PC-3 (cell line): ENCODE data around the gene SLC17A1. TPM values are rescaled to one million over a fixed set of nuclear protein-coding genes. Genes with fewer than 3 reads are reported as not detected.

Experiments used
- ATAC-seq: fragments of 200-7000 bp; cut with Tn5 transposase; 2 replicates; pipeline ENCODE4 v1.9.1; 2020; ENCODE audit warnings: mild to moderate bottlenecking, moderate library complexity
- BruUV-seq: library from RNA; stranded (reverse); fragments of 400-500 nt; replicated peaks from 2 replicates; lab custom pipeline; 2021; lab: Mats Ljungman, UMichigan
- CTCF ChIA-PET: fragments of 300-600 bp; sonication (Branson Sonifier 250); formaldehyde crosslinking; loops from one replicate; lab custom pipeline; 2022; ENCODE audit warnings: antibody characterized with exemption; lab: Charles Lee
- POLR2A ChIA-PET: fragments of 300-600 bp; sonication (Branson Sonifier 250); formaldehyde crosslinking; loops from one replicate; lab custom pipeline; 2022; ENCODE audit warnings: antibody characterized with exemption; ENCODE audit not compliant: unreplicated experiment; lab: Charles Lee
- DNase-seq: peaks from one replicate; pipeline ENCODE4 v3.0.0-alpha.2; 2015
- H2AFZ ChIP-seq: fragments of 300-600 bp; sonication (generic); 2 replicates; pipeline ENCODE4 v1.6.0; 2016; ENCODE audit warnings: antibody characterized with exemption, low read length
- H3F3A ChIP-seq: fragments of 300-600 bp; sonication (generic); one replicate; pipeline ENCODE4 v1.6.0; 2017; ENCODE audit warnings: antibody characterized with exemption, low read length, control low read depth, mild to moderate bottlenecking; ENCODE audit not compliant: unreplicated experiment
- H3K27ac ChIP-seq: fragments of 300-600 bp; sonication (generic); 2 replicates; pipeline ENCODE4 v1.5.1; 2016; ENCODE audit warnings: mild to moderate bottlenecking, low read length
- H3K27me3 ChIP-seq: fragments of 300-600 bp; sonication (generic); 2 replicates; pipeline ENCODE4 v1.6.1; 2016; ENCODE audit warnings: low read length, mixed read lengths
- H3K36me3 ChIP-seq: fragments of 300-600 bp; sonication (generic); 2 replicates; pipeline ENCODE4 v1.6.1; 2016; ENCODE audit warnings: low read depth, mixed run types, low read length, mixed read lengths
- H3K4me1 ChIP-seq: fragments of 300-600 bp; sonication (generic); 2 replicates; pipeline ENCODE4 v1.5.1; 2016; ENCODE audit warnings: low read length; ENCODE audit not compliant: insufficient read depth
- H3K4me2 ChIP-seq: fragments of 300-600 bp; sonication (generic); 2 replicates; pipeline ENCODE4 v1.6.0; 2016; ENCODE audit warnings: low read length
- H3K4me3 ChIP-seq: fragments of 300-600 bp; sonication (generic); 2 replicates; pipeline ENCODE4 v1.5.1; 2016; ENCODE audit warnings: mild to moderate bottlenecking, low read length, mixed read lengths
- H3K79me2 ChIP-seq: fragments of 300-600 bp; sonication (generic); 2 replicates; pipeline ENCODE4 v1.6.1; 2017; ENCODE audit warnings: low read length, mixed read lengths
- H3K9ac ChIP-seq: fragments of 300-600 bp; sonication (generic); 2 replicates; pipeline ENCODE4 v1.6.0; 2016; ENCODE audit warnings: mild to moderate bottlenecking, low read length
- H3K9me2 ChIP-seq: fragments of 300-600 bp; sonication (generic); replicated peaks from 2 replicates; pipeline ENCODE4 v1.6.1; 2016; ENCODE audit warnings: mixed run types, low read length, mixed read lengths
- H3K9me3 ChIP-seq: fragments of 300-600 bp; sonication (generic); 2 replicates; pipeline ENCODE4 v1.6.1; 2016; ENCODE audit warnings: low read length, mixed read lengths
- H4K20me1 ChIP-seq: fragments of 300-600 bp; sonication (generic); 2 replicates; pipeline ENCODE4 v1.6.1; 2016; ENCODE audit warnings: low read length, mixed read lengths
- CTCF ChIP-seq: fragments of 300-600 bp; sonication (generic); conservative IDR thresholded peaks from 2 replicates; pipeline ENCODE4 v1.5.1; 2017; ENCODE audit warnings: antibody characterized with exemption, low read depth, mild to moderate bottlenecking, low read length
- EZH2 ChIP-seq: fragments of 300-600 bp; sonication (generic); IDR thresholded peaks from one replicate; pipeline ENCODE4 v1.6.1; 2017; ENCODE audit warnings: antibody characterized with exemption, mild to moderate bottlenecking, low read length; ENCODE audit not compliant: unreplicated experiment
- EZH2phosphoT487 ChIP-seq: fragments of 300-600 bp; sonication (generic); IDR thresholded peaks from 2 replicates; pipeline ENCODE4 v1.6.1; 2018; ENCODE audit warnings: mild to moderate bottlenecking, antibody characterized with exemption, low read length, borderline replicate concordance
- intact Hi-C: fragments of 100-400 bp; cut with micrococcal nuclease; formaldehyde crosslinking; loops from 2 replicates; pipeline ENCODE4 v1.9.0; 2023
- total RNA-seq: library from RNA; depleted of rRNA; stranded (reverse); fragments of >200 nt; gene quantifications from 2 replicates; pipeline ENCODE4 v1.2.3, GENCODE V29; 2014

SLC17A1 gene
- total RNA-seq, 1 experiment from 2014 or later = not detected

DNA sequence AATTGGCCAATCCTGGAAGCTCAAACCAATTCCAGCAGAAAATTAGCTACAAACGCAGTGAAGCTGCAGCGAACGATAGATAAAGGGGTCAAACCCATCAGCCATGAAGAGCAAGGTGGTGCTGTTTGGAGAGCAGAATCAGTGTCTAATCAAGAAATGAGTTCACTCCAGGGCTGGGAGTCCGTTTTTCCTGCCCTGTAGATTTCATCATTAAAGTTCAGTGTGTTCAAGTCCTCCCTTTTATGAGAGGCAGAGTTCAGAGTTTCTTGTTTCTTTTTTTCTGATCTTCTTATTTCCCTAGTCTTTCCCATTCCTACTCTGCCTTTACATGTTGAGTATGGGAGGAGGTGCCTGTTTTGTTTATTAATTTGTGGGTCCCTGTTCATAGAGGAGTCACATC, 30.4 kb downstream of the SLC17A1 start:
- no peak for TF ChIP-seq CTCF
- no peak for TF ChIP-seq EZH2
- no peak for TF ChIP-seq EZH2phosphoT487
- H3K79me2 ChIP-seq = no peaks in the 10 kb centered on the region
- BruUV-seq = no TSS peak
- DNase-seq = no peak
- H3K4me3 ChIP-seq = no peak overlapping the region
- H3F3A ChIP-seq = no peaks in the 10 kb centered on the region
- H3K9me2 ChIP-seq = no peaks in the 10 kb centered on the region
- no peaks in the 10 kb centered on the region for H3K36me3 ChIP-seq
- no peak for ATAC-seq
- no peaks in the 10 kb centered on the region for H4K20me1 ChIP-seq
- intact Hi-C loops = no loop called here
- no peak overlapping the region for H3K27ac ChIP-seq
- H2AFZ ChIP-seq = no peak overlapping the region
- H3K9me3 ChIP-seq = no peaks in the 10 kb centered on the region
- ChIA-PET POLR2A (no interaction called here), CTCF (no interaction called here)
- H3K4me1 ChIP-seq = no peaks in the 10 kb centered on the region
- H3K4me2 ChIP-seq = no peak overlapping the region
- peaks cover 47% of the 10 kb centered on the region for H3K27me3 ChIP-seq
- no peak overlapping the region for H3K9ac ChIP-seq

GRCh38 chr6:25794784-25795183, 37.1 kb downstream of the SLC17A1 start:
- H3K9ac ChIP-seq = no peak overlapping the region
- ATAC-seq = no peak
- intact Hi-C loops = no loop called here

More at GRCh38 chr6:25794784-25795183, 37.1 kb downstream of the SLC17A1 start:
- ChIA-PET POLR2A (no interaction called here), CTCF (no interaction called here)
- Histone ChIP-seq H3K4me3 (no peak overlapping the region), H3K27ac (no peak overlapping the region), H2AFZ (no peak overlapping the region), H3K9me2 (no peaks in the 10 kb centered on the region), H3F3A (no peaks in the 10 kb centered on the region), H3K36me3 (no peaks in the 10 kb centered on the region), H3K9me3 (no peaks in the 10 kb centered on the region), H3K4me1 (no peaks in the 10 kb centered on the region), H3K27me3 (peaks cover 43% of the 10 kb centered on the region), H3K79me2 (no peaks in the 10 kb centered on the region), H3K4me2 (no peak overlapping the region), H4K20me1 (no peaks in the 10 kb centered on the region)
- DNase-seq = no peak
- no TSS peak for BruUV-seq
- TF ChIP-seq CTCF = no peak
- TF ChIP-seq EZH2phosphoT487 = no peak
- no peak for TF ChIP-seq EZH2
